Motor neuron (in vitro differentiated cells): Measurements from ENCODE around the gene CIBAR2. TPM values are rescaled to one million over a fixed set of nuclear protein-coding genes. Genes with fewer than 3 reads are reported as not detected.

ENCODE experiments used
- ATAC-seq, 8 experiments: fragments of 200-7000 bp; cut with Tn5 transposase; replicated peaks in 6 of 8; 2 replicates each; pipeline ENCODE4 v1.8.0; 2021; ENCODE audit warnings: mild to moderate bottlenecking in 8 of 8, moderate library complexity in 8 of 8
- H3K27ac ChIP-seq, 2 donors: fragments of 250-450 bp; sonication (Bioruptor Pico); 2 replicates each; pipeline ENCODE4 v1.9.0; 2021; ENCODE audit warnings: antibody characterized with exemption in 2 of 2, mild to moderate bottlenecking in 2 of 2, moderate library complexity in 1 of 2
- H3K4me1 ChIP-seq, 2 donors: fragments of 250-450 bp; sonication (Bioruptor Pico); replicated peaks in 1 of 2; 2 replicates each; pipeline ENCODE4 v1.6.1; 2021; ENCODE audit warnings: antibody characterized with exemption in 2 of 2, mild to moderate bottlenecking in 2 of 2, moderate library complexity in 1 of 2
- H3K4me3 ChIP-seq, 5 donors: fragments of 250-450 bp; sonication (Bioruptor Pico); 2 replicates each; pipeline ENCODE4 v1.9.0; 2021; ENCODE audit warnings: antibody characterized with exemption in 5 of 5, mild to moderate bottlenecking in 5 of 5, moderate library complexity in 4 of 5
- WGBS, 10 experiments: fragments of 450-650 bp; shearing (Covaris generic); methylation state at CpG; one replicate each; pipeline ENCODE4 v1.0.0; 2022; 5-methylcytosine and 5-hydroxymethylcytosine counted together
- in situ Hi-C, 9 experiments: fragments of 400-800 bp; cut with MboI; loops; one replicate each; pipeline ENCODE4 v1.15.0; 2021; ENCODE audit warnings: low sequenced_read_pairs in 9 of 9, low pct_unique_long_range_greater_than_20kb in 2 of 9; ENCODE audit not compliant: unreplicated experiment in 9 of 9
- total RNA-seq, 8 experiments: library from RNA; unstranded; fragments of 300-600 nt; gene quantifications; 2 replicates each; pipeline versions ENCODE4 v1.2.3 to v1.2.4, GENCODE V29; 2022

CIBAR2 gene
- 10 to 100 TPM in 1 of 8 experiments, 1 to 10 TPM in 1, under 1 TPM in 3, not detected in 3; 0.37 to 19.0 (median 0.98) TPM for total RNA-seq

DNA sequence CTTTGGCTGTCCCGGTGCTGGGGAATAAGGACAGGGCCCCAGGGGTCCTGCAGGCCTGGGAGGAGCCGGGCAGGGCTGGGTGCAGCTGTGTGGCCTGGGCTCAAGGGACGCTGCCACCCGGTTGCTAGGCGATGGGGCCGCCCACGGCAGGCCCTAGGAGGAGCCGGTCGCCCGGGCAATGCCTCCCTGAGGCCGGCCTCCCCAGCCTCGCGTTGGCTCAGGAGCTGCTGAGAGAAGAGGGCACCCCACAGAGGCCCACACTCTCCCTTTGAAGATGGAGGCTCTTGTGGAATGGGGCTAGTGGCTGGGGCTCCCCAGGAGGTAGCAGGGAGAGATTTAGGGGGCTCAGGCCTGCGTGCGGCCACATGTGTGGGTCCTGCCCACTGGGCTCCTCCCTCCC lies at the start of gene CIBAR2:
Gene CIBAR2, minus strand, starts transcription at position 109 of the 400 bp plus-strand sequence. CDS start 120 bp downstream, outside the sequence.
- Histone ChIP-seq H3K27ac (no peak within 1 kb of the TSS), H3K4me1 (peaks cover 16 to 23% of the 10 kb centered on the region in 2 donors), H3K4me3 (no peak within 1 kb of the TSS)
- in situ Hi-C loops = loop anchor here in 2 of 9 experiments (25.0 kb wide), 2 partner anchors 125 to 175 kb away; no protein-coding TSS in a partner anchor
- peak in 6 of 8 experiments; percentile 73 to 91 (median 88) for ATAC-seq
- WGBS, 10 experiments = 12 to 15% methylated on average over 6 of the region's 15 CpGs; no CpG with 5 or more reads in 8 of the 10 experiments

DNA sequence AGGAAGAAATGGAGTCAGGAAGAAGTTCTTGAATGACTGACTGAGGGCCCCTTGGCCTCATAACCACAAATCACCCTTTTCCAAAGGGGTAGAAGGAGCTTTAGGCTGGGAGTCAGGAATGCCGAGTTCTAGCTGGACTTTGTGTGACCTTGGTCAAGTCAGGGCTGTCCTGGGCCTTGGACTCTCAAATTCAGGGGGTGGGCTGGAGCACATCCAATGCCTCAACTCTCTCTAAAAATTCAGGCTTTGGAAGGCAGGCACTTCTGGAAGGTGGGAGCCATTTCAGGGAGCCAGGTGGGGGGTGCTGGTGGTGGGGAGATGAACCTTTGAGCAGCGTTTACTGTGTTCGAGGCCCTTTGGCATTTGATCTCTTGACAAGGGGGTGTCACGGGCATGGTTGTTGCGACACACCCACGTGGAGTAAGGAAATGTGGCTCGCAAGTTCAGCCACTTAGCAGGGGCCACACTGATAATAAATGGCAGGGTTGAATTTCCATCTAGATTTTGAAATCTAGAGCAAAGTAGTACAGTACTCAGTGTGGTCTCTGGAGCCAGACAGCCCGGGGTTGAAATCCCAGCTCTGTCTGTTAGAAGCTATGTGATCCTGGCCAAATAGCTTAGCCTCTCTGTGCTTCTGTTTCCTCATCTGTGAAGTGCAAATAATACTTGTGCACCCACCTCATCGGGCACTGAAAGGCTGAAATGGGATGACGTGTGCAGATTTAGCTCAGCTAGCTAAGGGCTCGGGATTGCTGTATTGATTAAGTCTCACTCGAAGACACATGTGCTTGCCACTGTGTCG lies 47.1 kb upstream of the CIBAR2 start:
- Histone ChIP-seq H3K4me3 (no peak overlapping the region), H3K27ac (no peak overlapping the region), H3K4me1 (peaks cover 63 to 73% of the 10 kb centered on the region in 2 donors)
- 50 to 100% (median 80%) methylated on average over 1 to 5 of the region's 13 CpGs; no CpG with 5 or more reads in 3 of the 10 experiments for WGBS, 10 experiments
- in situ Hi-C loops = no loop called here
- peak in 2 of 8 experiments; percentile 2 to 15 for ATAC-seq

DNA sequence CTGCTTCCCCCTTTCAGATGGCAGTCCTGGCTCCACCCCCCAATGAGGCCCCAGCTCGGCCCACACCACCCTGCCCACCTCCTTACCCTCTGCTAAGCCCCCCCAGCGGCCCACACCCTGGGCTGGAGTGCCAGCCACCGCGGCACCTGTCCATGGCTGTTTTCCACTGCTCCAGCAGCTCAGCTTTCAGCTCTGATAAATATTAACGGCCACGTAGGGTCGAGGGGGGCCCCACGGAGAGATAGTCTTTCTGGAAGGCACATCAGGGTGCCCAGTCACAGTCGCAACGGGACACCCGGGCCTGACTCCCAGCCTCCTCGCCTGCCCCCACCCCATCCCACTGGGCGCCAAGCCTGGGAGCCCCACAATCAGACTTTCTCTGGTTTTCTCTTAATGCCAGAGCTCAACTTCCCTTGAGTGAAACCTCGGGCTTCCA lies 46.5 kb upstream of the CIBAR2 start:
- 67 to 100% (median 70%) methylated on average over 2 to 4 of the region's 14 CpGs; no CpG with 5 or more reads in 7 of the 10 experiments for WGBS, 10 experiments
- no peak overlapping the region for H3K27ac ChIP-seq
- in situ Hi-C loops = no loop called here
- no peak for ATAC-seq
- peaks cover 56 to 67% of the 10 kb centered on the region in 2 donors for H3K4me1 ChIP-seq
- no peak overlapping the region for H3K4me3 ChIP-seq

DNA sequence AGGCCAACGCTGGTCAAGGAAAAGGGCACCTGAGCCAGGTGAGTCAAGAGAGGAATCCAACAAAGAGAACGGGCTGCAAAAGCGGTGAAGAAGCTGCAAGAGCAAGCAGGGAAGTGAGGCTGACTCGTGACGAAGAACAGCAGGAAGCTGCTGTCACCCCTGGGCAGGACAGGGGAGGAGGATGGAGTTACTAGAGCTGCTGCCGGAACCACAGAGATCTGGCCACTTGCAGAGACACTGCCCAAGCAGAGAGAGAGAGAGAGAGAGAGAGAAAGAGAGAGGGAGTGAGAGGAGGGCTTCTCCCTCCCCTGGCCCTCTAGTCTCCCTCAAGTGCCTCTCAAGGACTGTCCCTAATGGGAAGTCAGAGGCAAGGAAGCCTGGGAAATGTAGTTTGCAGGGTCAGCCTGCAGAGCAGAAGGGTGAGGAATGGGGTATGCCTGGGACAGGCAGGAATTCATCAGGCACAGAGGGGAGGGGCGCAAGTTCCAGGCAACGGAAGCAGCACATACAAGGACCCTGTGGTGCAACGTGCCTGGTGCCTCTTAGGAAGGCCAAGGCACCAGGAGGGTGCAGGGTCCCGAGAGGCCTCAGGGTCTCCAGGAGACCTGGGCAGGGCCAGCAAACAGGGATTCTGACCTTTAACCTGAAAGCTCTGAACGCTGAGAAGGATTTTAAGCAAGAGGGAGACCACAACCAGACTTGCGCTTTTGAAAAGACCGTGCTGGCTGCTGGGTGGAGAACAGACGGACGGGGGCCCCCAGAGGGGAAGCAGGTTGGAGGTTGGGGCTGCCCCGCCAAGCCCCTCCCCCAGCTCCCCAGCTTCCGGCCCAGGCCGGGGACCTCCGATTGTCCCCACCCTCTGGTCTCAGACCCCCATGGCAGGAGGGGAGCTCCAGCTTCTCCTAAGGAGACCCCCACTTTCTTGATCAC lies 45.8 kb upstream of the CIBAR2 start:
- no peak overlapping the region for H3K4me3 ChIP-seq
- H3K27ac ChIP-seq = no peak overlapping the region
- in situ Hi-C loops = no loop called here
- ATAC-seq = peak in 7 of 8 experiments; percentile 33 to 69 (median 66)
- WGBS, 10 experiments = 20 to 87% (median 67%) methylated on average over 1 to 6 of the region's 19 CpGs; no CpG with 5 or more reads in 2 of the 10 experiments
- peaks cover 51 to 68% of the 10 kb centered on the region in 2 donors for H3K4me1 ChIP-seq

DNA sequence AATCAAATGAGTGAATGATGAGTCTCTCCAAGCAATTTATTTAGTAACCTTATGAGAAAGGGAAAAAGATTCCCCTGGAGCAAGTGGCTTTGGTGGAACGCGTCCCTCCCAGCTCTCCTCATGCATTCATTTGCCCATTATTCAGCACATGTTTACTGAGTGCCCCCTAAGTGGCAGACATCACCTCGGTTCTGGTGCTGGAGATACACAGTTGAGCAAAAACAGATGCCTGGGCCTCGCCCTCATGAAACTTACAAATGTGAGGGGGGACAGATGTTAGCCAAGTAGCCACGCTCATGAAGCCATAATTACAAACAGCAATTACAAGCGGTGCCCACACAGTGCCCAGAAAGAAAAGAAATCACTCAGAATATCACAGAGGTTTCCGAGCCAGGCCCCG lies 45.1 kb upstream of the CIBAR2 start:
- peaks cover 46 to 63% of the 10 kb centered on the region in 2 donors for H3K4me1 ChIP-seq
- in situ Hi-C loops = no loop called here
- WGBS, 10 experiments = 25 to 100% (median 91%) methylated on average over 1 to 7 of the region's 8 CpGs; no CpG with 5 or more reads in 2 of the 10 experiments
- H3K27ac ChIP-seq = no peak overlapping the region
- H3K4me3 ChIP-seq = no peak overlapping the region
- ATAC-seq = no peak

DNA sequence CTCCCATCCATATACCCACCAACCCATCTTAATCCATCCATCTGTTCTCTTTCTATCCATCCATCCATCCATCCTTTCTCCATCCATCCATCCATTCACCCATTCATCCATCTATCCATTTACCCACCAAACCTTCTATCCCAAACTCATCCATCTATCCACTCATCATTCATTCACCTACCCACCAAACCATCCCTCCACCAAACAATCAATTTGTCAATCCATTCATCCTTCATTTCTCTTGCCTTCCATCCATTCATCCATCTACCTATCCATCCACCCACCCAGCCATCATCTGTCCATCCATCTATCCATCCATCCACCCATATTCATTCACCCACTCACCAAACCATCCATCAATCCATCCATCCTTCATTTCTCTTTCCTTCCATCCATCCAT lies 44.6 kb upstream of the CIBAR2 start:
- no peak for ATAC-seq
- peaks cover 45 to 58% of the 10 kb centered on the region in 2 donors for H3K4me1 ChIP-seq
- H3K4me3 ChIP-seq = no peak overlapping the region
- no peak overlapping the region for H3K27ac ChIP-seq
- in situ Hi-C loops = no loop called here

DNA sequence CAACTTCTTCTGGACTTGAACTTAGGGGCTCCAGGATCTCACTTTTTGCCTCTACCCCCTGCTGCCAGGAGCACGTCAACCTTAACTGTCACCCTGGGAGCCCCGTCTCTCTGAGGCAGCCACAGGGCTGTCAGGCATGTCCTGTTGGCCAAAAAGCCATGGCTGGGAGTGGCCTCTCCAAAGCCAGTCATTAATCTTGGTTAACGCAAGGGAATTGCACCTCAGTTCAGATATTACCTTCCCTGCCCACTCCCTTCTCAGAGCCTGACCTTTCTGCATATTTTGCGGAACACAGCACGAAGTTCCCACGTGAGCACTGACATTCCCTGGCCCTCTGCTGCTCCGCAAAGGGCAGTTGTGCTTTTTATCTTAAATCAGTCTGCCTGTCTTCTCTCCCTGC lies 44.2 kb upstream of the CIBAR2 start:
- ATAC-seq = peak in 2 of 8 experiments; percentile 3 to 4

DNA sequence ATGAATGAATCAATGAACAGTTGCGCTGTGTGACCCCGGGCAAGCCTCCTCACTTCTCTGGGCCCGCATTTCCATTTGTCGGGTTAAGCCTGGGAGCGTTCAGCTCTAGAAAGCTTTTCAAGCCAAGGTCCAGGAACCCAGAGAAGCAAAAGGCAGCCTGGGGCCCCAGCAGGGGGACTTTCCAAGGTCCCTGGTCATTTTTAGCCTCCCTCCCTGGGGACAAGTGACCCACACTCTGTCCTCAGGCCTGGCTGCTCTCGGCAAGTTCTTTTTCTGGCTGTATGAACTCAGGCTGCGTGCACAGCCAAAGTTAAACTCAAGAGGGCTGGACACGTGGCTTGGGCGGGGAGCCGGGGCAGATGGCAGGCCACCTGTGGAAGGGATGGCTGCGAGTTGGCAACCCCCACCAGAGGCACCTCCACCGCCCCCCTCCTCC lies 41.4 kb upstream of the CIBAR2 start:
- no peak overlapping the region for H3K4me3 ChIP-seq
- no peak for ATAC-seq
- in situ Hi-C loops = no loop called here
- WGBS, 10 experiments = 80 to 100% (median 94%) methylated on average over 1 to 5 of the region's 12 CpGs; no CpG with 5 or more reads in 6 of the 10 experiments
- H3K4me1 ChIP-seq = peaks cover 37 to 41% of the 10 kb centered on the region in 2 donors
- no peak overlapping the region for H3K27ac ChIP-seq

More for the DNA sequence above, 44.2 kb upstream of the CIBAR2 start:
- no peak overlapping the region for H3K27ac ChIP-seq
- in situ Hi-C loops = no loop called here
- peaks cover 49 to 59% of the 10 kb centered on the region in 2 donors for H3K4me1 ChIP-seq
- 67 to 100% (median 86%) methylated on average over 1 to 7 of the region's 7 CpGs; no CpG with 5 or more reads in 1 of the 10 experiments for WGBS, 10 experiments
- H3K4me3 ChIP-seq = no peak overlapping the region

DNA sequence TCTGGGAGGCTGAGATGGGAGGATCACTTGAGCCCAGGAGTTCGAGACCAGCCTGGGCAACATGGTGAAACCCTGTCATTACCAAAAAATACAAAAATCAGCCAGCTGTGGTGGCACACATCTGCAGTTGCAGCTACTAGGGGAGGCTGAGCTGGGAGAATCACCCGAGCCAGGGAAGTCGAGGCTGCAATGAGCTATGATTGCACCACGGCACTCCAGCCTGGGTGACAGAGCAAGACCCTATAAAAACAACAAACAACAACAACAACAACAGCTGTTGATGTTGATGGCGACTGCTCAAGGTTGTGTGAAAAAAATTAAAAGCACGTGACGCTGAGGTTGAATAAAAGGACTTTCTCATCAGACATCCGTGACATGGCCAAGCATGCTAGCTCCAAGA lies 40.8 kb upstream of the CIBAR2 start:
- no peak for ATAC-seq
- 80 to 100% (median 83%) methylated on average over 1 to 4 of the region's 8 CpGs; no CpG with 5 or more reads in 2 of the 10 experiments for WGBS, 10 experiments

DNA sequence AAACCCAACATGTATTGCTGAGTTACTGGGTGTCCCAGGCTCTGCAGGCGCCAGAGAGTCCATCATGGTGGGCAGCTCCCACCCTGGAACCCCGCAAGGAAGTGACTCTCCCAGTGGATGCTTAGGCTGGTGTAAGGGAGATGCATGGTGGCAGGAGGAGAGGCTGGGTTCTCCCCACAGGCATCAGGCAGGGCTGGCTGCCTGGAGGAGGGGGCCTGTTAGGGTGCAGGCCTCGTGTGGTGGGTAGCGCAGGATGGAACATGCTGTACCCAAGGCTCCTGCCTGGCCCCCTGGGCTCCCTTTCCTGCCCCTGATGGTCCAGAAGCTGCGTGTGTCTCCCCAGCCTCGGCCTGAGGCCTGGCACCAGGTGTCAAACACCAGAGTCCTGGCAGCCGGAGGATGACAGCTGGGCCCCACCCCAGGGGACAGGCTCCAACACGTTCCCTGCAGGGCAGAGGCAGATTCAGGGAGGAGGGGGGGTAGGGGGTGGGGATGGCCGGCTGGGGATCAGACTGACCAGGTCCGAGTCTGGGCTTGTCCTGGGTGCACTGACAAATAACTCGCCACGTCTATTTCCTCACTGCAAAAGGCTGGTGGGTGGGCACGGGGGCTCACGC lies 40.2 kb upstream of the CIBAR2 start:
- Histone ChIP-seq H3K27ac (peak overlapping the region in 1 of 2 donors; percentile 25), H3K4me1 (peaks cover 27 to 31% of the 10 kb centered on the region in 2 donors), H3K4me3 (no peak overlapping the region)
- no peak for ATAC-seq
- WGBS, 10 experiments = 93 to 100% (median 100%) methylated on average over 1 to 5 of the region's 14 CpGs; no CpG with 5 or more reads in 7 of the 10 experiments
- in situ Hi-C loops = no loop called here

More for the DNA sequence above, 40.8 kb upstream of the CIBAR2 start:
- in situ Hi-C loops = no loop called here
- Histone ChIP-seq H3K4me3 (no peak overlapping the region), H3K27ac (no peak overlapping the region), H3K4me1 (peaks cover 31 to 35% of the 10 kb centered on the region in 2 donors)

DNA sequence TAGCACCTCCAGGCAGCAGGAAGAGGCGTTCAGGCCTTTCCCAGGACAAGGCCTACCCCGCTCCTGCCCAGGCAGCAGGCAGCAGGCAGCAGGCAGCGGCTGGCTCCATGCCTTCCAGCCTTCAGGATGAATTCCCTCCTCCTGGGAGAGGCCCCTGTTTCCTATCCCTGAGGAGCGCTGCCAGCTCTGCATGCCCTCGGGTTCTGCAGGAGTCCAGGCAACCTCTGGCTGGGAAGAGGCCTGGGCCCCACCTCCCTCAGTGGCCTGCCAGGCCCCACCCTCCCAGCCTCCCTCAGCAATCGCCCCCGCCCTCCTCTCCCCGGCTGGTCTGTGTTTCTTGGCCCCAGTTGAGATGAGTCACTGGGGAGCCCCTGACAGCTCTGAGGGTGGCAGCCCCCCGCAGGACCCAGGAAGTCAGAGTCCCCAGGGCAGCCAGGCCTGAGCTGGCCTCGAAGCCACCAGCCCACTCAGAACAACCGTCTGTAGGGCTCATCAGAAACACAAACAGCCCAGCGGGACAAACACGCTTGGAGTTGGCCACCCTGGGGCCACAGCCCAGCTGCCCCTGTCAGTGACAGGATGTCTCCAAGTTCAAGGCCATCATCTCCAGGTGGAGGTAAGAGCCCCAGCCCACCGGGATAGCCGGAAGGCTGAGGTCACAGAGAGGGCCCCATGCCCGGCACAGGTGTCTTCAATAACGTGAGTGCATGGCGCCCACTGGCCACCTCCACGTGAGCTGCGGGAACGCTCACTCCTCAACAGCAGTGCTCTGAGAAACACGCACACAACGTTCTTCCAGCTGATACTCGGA lies 39.5 kb upstream of the CIBAR2 start:
- peak; percentile 77 to 99 (median 84) for ATAC-seq
- in situ Hi-C loops = no loop called here
- Histone ChIP-seq H3K4me1 (peaks cover 26 to 33% of the 10 kb centered on the region in 2 donors), H3K27ac (peak overlapping the region in 1 of 2 donors; percentile 25), H3K4me3 (no peak overlapping the region)
- WGBS, 10 experiments = 49 to 63% (median 59%) methylated on average over 1 to 13 of the region's 24 CpGs; no CpG with 5 or more reads in 6 of the 10 experiments
